ENCODE data around the gene DUSP28.

DNA sequence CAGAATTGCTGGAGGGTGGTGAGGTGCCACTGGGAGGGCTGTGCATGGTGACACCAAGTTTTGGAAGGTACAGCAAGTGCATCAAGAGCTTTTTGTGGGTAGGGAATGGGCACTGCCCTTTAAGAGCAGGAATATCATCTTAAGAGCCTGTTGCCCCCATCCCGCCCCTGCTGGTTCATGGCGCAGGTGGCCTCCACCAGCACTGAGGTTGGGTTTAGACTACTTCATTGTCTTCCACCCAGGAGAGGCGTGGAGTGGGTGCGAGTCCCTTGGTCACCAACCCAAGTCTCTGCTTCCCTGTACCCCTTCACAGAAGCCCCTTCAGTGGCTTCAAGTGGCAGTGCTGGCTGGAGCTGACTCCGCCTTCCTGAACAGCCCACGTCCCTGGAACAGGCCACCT is 15.9 kb downstream of the DUSP28 start:
- TF ChIP-seq CTCF (conservative IDR thresholded peaks at IDR 0.05; ENCODE audit: low read depth, low read length) (no peak), EZH2 (IDR thresholded peaks at IDR 0.05; ENCODE audit: borderline replicate concordance, low read depth, low read length, poor library complexity, severe bottlenecking) (no peak)

Data from A673 (cell line).